ENCODE measurements around the gene MACC1. TPM values are rescaled to one million over a fixed set of nuclear protein-coding genes. Genes with fewer than 3 reads are reported as not detected.

MACC1 gene
- total RNA-seq, 2 experiments from 2014 or later, result 0.05 to 0.09 TPM

- H3K27ac Mint-ChIP-seq, result no peak overlapping the region
- H3K4me1 Mint-ChIP-seq, result no peaks in the 10 kb centered on the region
- H3K27me3 Mint-ChIP-seq, result peaks cover 11% of the 10 kb centered on the region
- no peak for DNase-seq
- CTCF ChIA-PET, result no interaction called here
- no peak for ATAC-seq
- H3K36me3 Mint-ChIP-seq (ENCODE audit: low read depth), result no peaks in the 10 kb centered on the region
- POLR2A ChIA-PET, result no interaction called here
- H3K4me3 Mint-ChIP-seq, result no peak overlapping the region
- intact Hi-C loops (cut with DNase I, micrococcal nuclease), result no loop called here
- H3K9me3 Mint-ChIP-seq (ENCODE audit: low read depth), result no peaks in the 10 kb centered on the region
Observed at GRCh38 chr7:20228654-20229053, 11.5 kb upstream of the MACC1 start.

GRCh38 chr7:20227291-20227795 is 10.2 kb upstream of the MACC1 start:
- intact Hi-C loops (cut with DNase I, micrococcal nuclease), result no loop called here
- Mint-ChIP-seq H3K4me1 (no peaks in the 10 kb centered on the region), H3K36me3 (ENCODE audit: low read depth) (no peaks in the 10 kb centered on the region), H3K4me3 (no peak overlapping the region), H3K27me3 (peaks cover 7% of the 10 kb centered on the region), H3K27ac (no peak overlapping the region), H3K9me3 (ENCODE audit: low read depth) (no peaks in the 10 kb centered on the region)
- CTCF ChIA-PET, result no interaction called here
- DNase-seq (no peak), ATAC-seq (no peak)
- POLR2A ChIA-PET, result no interaction called here

GRCh38 chr7:20226860-20227259 is 9.7 kb upstream of the MACC1 start:
- ChIA-PET POLR2A (no interaction called here), CTCF (no interaction called here)
- Mint-ChIP-seq H3K4me1 (no peaks in the 10 kb centered on the region), H3K4me3 (no peak overlapping the region), H3K9me3 (ENCODE audit: low read depth) (no peaks in the 10 kb centered on the region), H3K27ac (no peak overlapping the region), H3K36me3 (ENCODE audit: low read depth) (no peaks in the 10 kb centered on the region), H3K27me3 (peaks cover 5% of the 10 kb centered on the region)
- DNase-seq (no peak), ATAC-seq (no peak)
- intact Hi-C loops (cut with DNase I, micrococcal nuclease), result no loop called here

- ATAC-seq (no peak), DNase-seq (no peak)
- Mint-ChIP-seq H3K4me3 (no peak overlapping the region), H3K36me3 (ENCODE audit: low read depth) (no peaks in the 10 kb centered on the region), H3K9me3 (ENCODE audit: low read depth) (no peaks in the 10 kb centered on the region), H3K27ac (no peak overlapping the region), H3K4me1 (peaks cover 3% of the 10 kb centered on the region), H3K27me3 (peaks cover 5% of the 10 kb centered on the region)
- ChIA-PET CTCF (no interaction called here), POLR2A (no interaction called here)
- intact Hi-C loops (cut with DNase I, micrococcal nuclease), result no loop called here
Observed at GRCh38 chr7:20225384-20225783, 8.2 kb upstream of the MACC1 start.

- ChIA-PET CTCF (no interaction called here), POLR2A (no interaction called here)
- H3K36me3 Mint-ChIP-seq (ENCODE audit: low read depth), result no peaks in the 10 kb centered on the region
- H3K27me3 Mint-ChIP-seq, result peaks cover 7% of the 10 kb centered on the region
- no peak for DNase-seq
- H3K27ac Mint-ChIP-seq, result no peak overlapping the region
- ATAC-seq, result no peak
- no peaks in the 10 kb centered on the region for H3K9me3 Mint-ChIP-seq (ENCODE audit: low read depth)
- intact Hi-C loops (cut with DNase I, micrococcal nuclease), result no loop called here
- no peak overlapping the region for H3K4me3 Mint-ChIP-seq
- H3K4me1 Mint-ChIP-seq, result peaks cover 6% of the 10 kb centered on the region
Observed at GRCh38 chr7:20224025-20224424, 6.8 kb upstream of the MACC1 start.

- H3K36me3 Mint-ChIP-seq (ENCODE audit: low read depth), result no peaks in the 10 kb centered on the region
- intact Hi-C loops (cut with DNase I, micrococcal nuclease), result no loop called here
- no peak for ATAC-seq
Observed at GRCh38 chr7:20223356-20223755, 6.2 kb upstream of the MACC1 start.

GRCh38 chr7:20222219-20222828 is 5.1 kb upstream of the MACC1 start:
- Mint-ChIP-seq H3K27ac (no peak overlapping the region), H3K4me3 (no peak overlapping the region), H3K9me3 (ENCODE audit: low read depth) (no peaks in the 10 kb centered on the region), H3K4me1 (peaks cover 13% of the 10 kb centered on the region), H3K27me3 (peaks cover 7% of the 10 kb centered on the region), H3K36me3 (ENCODE audit: low read depth) (no peaks in the 10 kb centered on the region)
- ChIA-PET POLR2A (no interaction called here), CTCF (no interaction called here)
- no peak for DNase-seq
- ATAC-seq, result no peak
- intact Hi-C loops (cut with DNase I, micrococcal nuclease), result no loop called here

More at GRCh38 chr7:20223356-20223755, 6.2 kb upstream of the MACC1 start:
- ChIA-PET POLR2A (no interaction called here), CTCF (no interaction called here)
- no peak overlapping the region for H3K27ac Mint-ChIP-seq
- no peak overlapping the region for H3K4me3 Mint-ChIP-seq
- peaks cover 6% of the 10 kb centered on the region for H3K4me1 Mint-ChIP-seq
- peaks cover 7% of the 10 kb centered on the region for H3K27me3 Mint-ChIP-seq
- DNase-seq, result no peak
- no peaks in the 10 kb centered on the region for H3K9me3 Mint-ChIP-seq (ENCODE audit: low read depth)

- CTCF ChIA-PET, result interaction anchor here (0.7 kb wide), 1 partner anchor 441 kb away, joined by 3 read pairs; no protein-coding TSS in a partner anchor
Observed at GRCh38 chr7:20220921-20221547, 3.9 kb upstream of the MACC1 start.

GRCh38 chr7:20220293-20220761 is 3.1 kb upstream of the MACC1 start:
- Mint-ChIP-seq H3K4me3 (no peak overlapping the region), H3K27me3 (peaks cover 7% of the 10 kb centered on the region), H3K4me1 (peaks cover 16% of the 10 kb centered on the region), H3K36me3 (ENCODE audit: low read depth) (no peaks in the 10 kb centered on the region), H3K9me3 (ENCODE audit: low read depth) (no peaks in the 10 kb centered on the region), H3K27ac (no peak overlapping the region)
- ATAC-seq (no peak), DNase-seq (no peak)
- CTCF ChIA-PET, result no interaction called here
- POLR2A ChIA-PET, result no interaction called here
- intact Hi-C loops (cut with DNase I, micrococcal nuclease), result no loop called here

More at GRCh38 chr7:20220921-20221547, 3.9 kb upstream of the MACC1 start:
- ATAC-seq (no peak), DNase-seq (no peak)
- H3K9me3 Mint-ChIP-seq (ENCODE audit: low read depth), result no peaks in the 10 kb centered on the region
- no peak overlapping the region for H3K27ac Mint-ChIP-seq
- intact Hi-C loops (cut with DNase I, micrococcal nuclease), result no loop called here
- POLR2A ChIA-PET, result no interaction called here
- H3K4me3 Mint-ChIP-seq, result no peak overlapping the region
- peaks cover 16% of the 10 kb centered on the region for H3K4me1 Mint-ChIP-seq
- peaks cover 7% of the 10 kb centered on the region for H3K27me3 Mint-ChIP-seq
- no peaks in the 10 kb centered on the region for H3K36me3 Mint-ChIP-seq (ENCODE audit: low read depth)

- Mint-ChIP-seq H3K4me1 (peaks cover 16% of the 10 kb centered on the region), H3K36me3 (ENCODE audit: low read depth) (no peaks in the 10 kb centered on the region), H3K9me3 (ENCODE audit: low read depth) (no peaks in the 10 kb centered on the region), H3K4me3 (no peak overlapping the region), H3K27me3 (peaks cover 4% of the 10 kb centered on the region), H3K27ac (no peak overlapping the region)
- CTCF ChIA-PET, result interaction anchor here (0.8 kb wide), 1 partner anchor 24 kb away, joined by 3 read pairs; no protein-coding TSS in a partner anchor
- POLR2A ChIA-PET, result no interaction called here
- ATAC-seq (no peak), DNase-seq (no peak)
- intact Hi-C loops (cut with DNase I, micrococcal nuclease), result no loop called here
Observed at GRCh38 chr7:20219446-20220292, 2.5 kb upstream of the MACC1 start.

- intact Hi-C loops (cut with DNase I, micrococcal nuclease), result no loop called here
- no peak for ATAC-seq
- ChIA-PET POLR2A (no interaction called here), CTCF (interaction anchor here (0.8 kb wide), 1 partner anchor 24 kb away, joined by 3 read pairs; no protein-coding TSS in a partner anchor)
- Mint-ChIP-seq H3K4me1 (peaks cover 16% of the 10 kb centered on the region), H3K27ac (no peak overlapping the region), H3K9me3 (ENCODE audit: low read depth) (no peaks in the 10 kb centered on the region), H3K4me3 (no peak overlapping the region), H3K36me3 (ENCODE audit: low read depth) (no peaks in the 10 kb centered on the region), H3K27me3 (peaks cover 4% of the 10 kb centered on the region)
- no peak for DNase-seq
Observed at GRCh38 chr7:20219062-20219445, 1.9 kb upstream of the MACC1 start.
